ENCODE data around the gene BCL2L13. TPM values are rescaled to one million over a fixed set of nuclear protein-coding genes. Genes with fewer than 3 reads are reported as not detected.
"Not testable (repeated sequence)": the region's sequence is repeated elsewhere in the genome, so short reads cannot be mapped to it uniquely, and the experiment has no call there.

The BCL2L13 gene
- polyA plus RNA-seq, 1 donor from 2014 or later: 41.8 TPM

GRCh38 chr22:17694752-17695151, 56.2 kb downstream of the BCL2L13 start:
- Mint-ChIP-seq H3K36me3 (no peaks in the 10 kb centered on the region), H3K4me3 (no peak overlapping the region), H3K27ac (no peak overlapping the region), H3K4me1 (peaks cover 2 to 4% (median 3%) of the 10 kb centered on the region in 3 donors), H3K27me3 (no peaks in the 10 kb centered on the region), H3K9me3 (no peaks in the 10 kb centered on the region)

GRCh38 chr22:17695986-17696385, 57.4 kb downstream of the BCL2L13 start:
- peaks cover 2 to 4% (median 3%) of the 10 kb centered on the region in 3 donors for H3K4me1 Mint-ChIP-seq
- no peaks in the 10 kb centered on the region for H3K27me3 Mint-ChIP-seq
- no peaks in the 10 kb centered on the region for H3K9me3 Mint-ChIP-seq
- no peaks in the 10 kb centered on the region for H3K36me3 Mint-ChIP-seq
- no peak overlapping the region for H3K4me3 Mint-ChIP-seq
- no peak overlapping the region for H3K27ac Mint-ChIP-seq

DNA sequence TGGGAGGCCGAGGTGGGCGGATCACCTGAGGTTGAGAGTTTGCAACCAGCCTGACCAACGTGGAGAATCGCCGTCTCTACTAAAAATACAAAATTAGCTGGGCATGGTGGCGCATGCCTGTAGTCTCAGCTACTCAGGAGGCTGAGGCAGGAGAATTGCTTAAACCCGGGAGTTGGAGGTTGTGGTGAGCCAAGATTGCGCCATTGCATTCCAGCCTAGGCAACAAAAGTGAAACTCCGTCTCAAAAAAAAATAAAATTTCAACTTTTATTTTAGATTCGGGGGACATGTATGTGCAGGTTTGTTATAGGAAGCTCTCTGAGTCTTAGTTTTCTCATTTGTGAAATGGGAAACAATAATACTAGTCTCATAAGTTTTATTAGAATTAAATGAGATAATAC, 58.6 kb downstream of the BCL2L13 start:
- not testable (repeated sequence) for H3K27ac Mint-ChIP-seq, H3K4me3 Mint-ChIP-seq, H3K9me3 Mint-ChIP-seq, H3K27me3 Mint-ChIP-seq, H3K4me1 Mint-ChIP-seq, H3K36me3 Mint-ChIP-seq

DNA sequence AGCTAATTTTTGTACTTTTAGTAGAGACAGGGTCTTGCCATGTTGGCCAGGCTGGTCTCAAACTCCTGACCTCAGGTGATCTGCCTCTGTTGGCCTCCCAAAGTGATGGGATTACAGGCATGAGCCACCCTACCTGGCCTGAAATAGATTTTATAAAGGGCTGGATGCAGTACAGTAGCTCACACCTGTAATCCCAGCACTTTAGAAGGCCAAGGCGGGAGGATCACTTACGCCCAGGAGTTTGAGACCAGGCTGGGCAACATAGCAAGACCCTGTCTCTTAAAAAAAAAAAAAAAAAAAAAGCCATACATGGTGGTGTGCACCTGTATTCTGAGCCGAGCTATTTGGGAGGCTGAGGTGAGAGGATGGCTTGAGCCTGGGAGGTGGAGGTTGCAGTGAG, 59.7 kb downstream of the BCL2L13 start:
- H3K36me3 Mint-ChIP-seq, H3K27ac Mint-ChIP-seq, H3K4me1 Mint-ChIP-seq, H3K9me3 Mint-ChIP-seq, H3K4me3 Mint-ChIP-seq, H3K27me3 Mint-ChIP-seq: not testable (repeated sequence)

DNA sequence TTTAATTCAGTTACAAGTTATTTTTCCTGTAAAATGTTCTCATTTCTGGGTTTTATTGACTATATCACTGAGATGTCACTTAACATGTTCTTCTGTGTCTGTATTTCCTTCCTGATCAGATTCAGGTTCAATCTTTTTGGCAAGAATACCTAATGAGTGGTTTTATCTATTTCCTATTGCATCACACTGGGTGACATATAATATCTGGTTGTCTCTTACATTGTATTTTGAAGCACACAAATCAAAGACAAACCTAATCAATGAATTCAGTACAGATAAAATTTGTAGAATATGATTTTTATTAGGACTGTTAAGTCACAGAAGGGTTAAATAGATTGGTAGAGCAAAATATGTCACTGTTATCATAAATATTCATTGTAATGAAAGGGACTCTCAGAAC, 60.4 kb downstream of the BCL2L13 start:
- no peaks in the 10 kb centered on the region for H3K36me3 Mint-ChIP-seq
- H3K4me1 Mint-ChIP-seq: peaks cover 0 to 4% (median 0%) of the 10 kb centered on the region in 3 donors
- no peaks in the 10 kb centered on the region for H3K27me3 Mint-ChIP-seq
- H3K9me3 Mint-ChIP-seq: no peaks in the 10 kb centered on the region
- no peak overlapping the region for H3K4me3 Mint-ChIP-seq
- H3K27ac Mint-ChIP-seq: peak overlapping the region in 1 of 3 donors; percentile 54

GRCh38 chr22:17699696-17700340, 61.3 kb downstream of the BCL2L13 start:
- no peaks in the 10 kb centered on the region for H3K36me3 Mint-ChIP-seq
- H3K4me3 Mint-ChIP-seq: no peak overlapping the region
- peaks cover 0 to 4% (median 0%) of the 10 kb centered on the region in 3 donors for H3K4me1 Mint-ChIP-seq
- no peaks in the 10 kb centered on the region for H3K9me3 Mint-ChIP-seq
- no peaks in the 10 kb centered on the region for H3K27me3 Mint-ChIP-seq
- H3K27ac Mint-ChIP-seq: no peak overlapping the region

- peak overlapping the region in 1 of 3 donors; percentile 28 for H3K27ac Mint-ChIP-seq
- no peaks in the 10 kb centered on the region for H3K9me3 Mint-ChIP-seq
- H3K36me3 Mint-ChIP-seq: no peaks in the 10 kb centered on the region
- peaks cover 0 to 4% (median 3%) of the 10 kb centered on the region in 3 donors for H3K4me1 Mint-ChIP-seq
- H3K27me3 Mint-ChIP-seq: no peaks in the 10 kb centered on the region
- H3K4me3 Mint-ChIP-seq: no peak overlapping the region
Observed at GRCh38 chr22:17700778-17701177, 62.2 kb downstream of the BCL2L13 start.

DNA sequence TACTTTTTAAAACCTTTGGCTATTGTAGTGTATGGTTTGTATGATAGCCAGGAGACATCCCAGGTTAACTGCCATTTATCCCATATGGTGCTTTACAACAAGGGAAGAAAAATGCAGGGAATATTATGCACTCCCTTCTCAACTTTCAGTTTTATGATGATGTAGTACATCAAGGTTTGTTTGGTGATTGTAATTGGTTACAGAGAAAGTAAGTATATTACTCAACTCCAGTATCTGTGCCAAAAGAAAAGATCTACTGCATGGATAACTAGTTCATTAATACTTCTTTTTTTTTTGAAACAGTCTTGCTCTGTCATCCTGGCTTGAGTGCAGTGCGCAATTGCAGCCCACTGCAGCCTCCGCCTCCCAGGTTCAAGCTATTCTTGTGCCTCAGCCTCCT, 65.3 kb downstream of the BCL2L13 start:
- H3K9me3 Mint-ChIP-seq: peaks cover 0 to 2% (median 0%) of the 10 kb centered on the region in 3 donors

DNA sequence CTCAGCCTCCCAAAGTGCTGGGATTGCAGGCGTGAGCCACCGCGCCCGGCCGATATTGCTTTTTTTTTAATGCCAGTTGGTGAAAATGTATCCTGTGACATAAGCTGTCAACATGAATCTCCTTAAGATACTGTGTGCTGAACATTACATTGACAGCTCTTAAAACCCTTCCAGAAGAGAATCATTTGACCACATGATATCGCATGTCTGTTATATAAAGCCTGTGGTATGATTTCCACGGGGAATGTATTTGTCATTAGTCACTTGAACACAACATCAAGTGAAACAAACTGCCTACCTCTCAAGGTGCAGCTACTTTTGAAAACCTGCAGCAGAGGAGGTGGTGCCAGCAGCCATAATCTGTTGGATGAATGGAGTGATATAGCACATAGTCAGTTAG, 67.0 kb downstream of the BCL2L13 start:
- Mint-ChIP-seq H3K27ac (peak overlapping the region; percentile 51 to 84 (median 77)), H3K36me3 (peaks cover 4% of the 10 kb centered on the region), H3K27me3 (no peaks in the 10 kb centered on the region), H3K4me3 (no peak overlapping the region), H3K9me3 (peaks cover 0 to 2% (median 0%) of the 10 kb centered on the region in 3 donors), H3K4me1 (peaks cover 7 to 14% (median 13%) of the 10 kb centered on the region in 3 donors)

More for the DNA sequence above, 65.3 kb downstream of the BCL2L13 start:
- H3K27me3 Mint-ChIP-seq: no peaks in the 10 kb centered on the region
- no peak overlapping the region for H3K27ac Mint-ChIP-seq
- no peak overlapping the region for H3K4me3 Mint-ChIP-seq
- H3K4me1 Mint-ChIP-seq: peaks cover 7 to 14% (median 13%) of the 10 kb centered on the region in 3 donors
- peaks cover 2% of the 10 kb centered on the region for H3K36me3 Mint-ChIP-seq

DNA sequence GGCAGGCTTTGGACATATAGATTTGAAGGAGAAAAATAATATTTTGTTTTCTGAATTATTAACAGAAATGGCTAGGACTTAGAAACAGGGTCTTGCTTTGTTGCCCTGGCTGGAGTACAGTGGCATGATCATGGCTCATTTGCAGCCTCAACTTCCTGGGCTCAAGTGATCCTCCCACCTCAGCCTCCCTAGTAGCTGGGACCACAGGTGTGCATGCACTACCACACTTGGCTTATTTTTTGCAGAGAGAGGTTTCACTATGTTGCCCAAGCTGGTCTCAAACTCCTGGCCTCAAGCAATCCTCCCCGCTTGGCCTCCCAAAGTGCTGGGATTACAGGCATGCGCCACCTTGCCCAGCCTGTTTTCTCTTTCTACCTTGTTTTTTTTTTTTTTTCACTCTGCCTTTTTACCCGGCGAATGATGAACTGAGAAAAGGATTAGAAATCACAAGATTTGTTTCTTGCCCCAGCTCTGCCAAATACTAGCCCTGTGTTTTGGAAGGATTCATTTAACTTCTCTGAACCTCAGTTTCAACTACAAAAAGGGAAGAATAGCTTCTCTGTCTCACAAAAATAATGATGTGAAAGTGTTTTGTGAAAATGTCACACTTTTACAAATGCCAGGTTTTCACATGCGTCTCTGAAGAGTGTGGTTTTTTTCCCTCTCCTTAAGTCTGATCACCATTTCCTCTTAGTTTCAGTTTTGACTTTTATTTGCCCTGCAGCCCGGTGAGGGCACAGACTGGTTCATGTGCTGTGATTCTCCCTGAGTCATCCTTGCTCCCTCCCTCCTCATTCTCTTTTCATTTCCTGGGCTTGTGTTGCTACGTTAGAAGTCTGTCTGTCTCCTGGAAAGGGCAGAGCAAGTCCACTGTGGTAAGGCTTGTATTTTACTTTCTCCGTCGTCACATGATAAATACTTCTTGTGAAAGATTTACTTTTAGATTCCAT, 67.7 kb downstream of the BCL2L13 start:
- Mint-ChIP-seq H3K36me3 (peaks cover 4% of the 10 kb centered on the region), H3K4me1 (peaks cover 7 to 14% (median 13%) of the 10 kb centered on the region in 3 donors), H3K4me3 (peak overlapping the region in 3 of 4 donors; percentile 73 to 90 (median 77)), H3K27ac (peak overlapping the region; percentile 51 to 91 (median 84)), H3K27me3 (no peaks in the 10 kb centered on the region), H3K9me3 (peaks cover 0 to 2% (median 0%) of the 10 kb centered on the region in 3 donors)

GRCh38 chr22:17706947-17707346, 68.4 kb downstream of the BCL2L13 start:
- Mint-ChIP-seq H3K4me3 (no peak overlapping the region), H3K36me3 (peaks cover 4% of the 10 kb centered on the region), H3K4me1 (peaks cover 7 to 14% (median 13%) of the 10 kb centered on the region in 3 donors), H3K27ac (peak overlapping the region in 1 of 3 donors; percentile 91), H3K9me3 (peaks cover 0 to 2% (median 0%) of the 10 kb centered on the region in 3 donors), H3K27me3 (no peaks in the 10 kb centered on the region)

GRCh38 chr22:17707526-17707925, 69.0 kb downstream of the BCL2L13 start:
- peaks cover 4% of the 10 kb centered on the region for H3K36me3 Mint-ChIP-seq
- H3K27me3 Mint-ChIP-seq: no peaks in the 10 kb centered on the region
- H3K4me3 Mint-ChIP-seq: no peak overlapping the region
- H3K9me3 Mint-ChIP-seq: peaks cover 0 to 2% (median 0%) of the 10 kb centered on the region in 3 donors
- H3K27ac Mint-ChIP-seq: peak overlapping the region in 1 of 3 donors; percentile 5
- H3K4me1 Mint-ChIP-seq: peaks cover 7 to 14% (median 13%) of the 10 kb centered on the region in 3 donors

DNA sequence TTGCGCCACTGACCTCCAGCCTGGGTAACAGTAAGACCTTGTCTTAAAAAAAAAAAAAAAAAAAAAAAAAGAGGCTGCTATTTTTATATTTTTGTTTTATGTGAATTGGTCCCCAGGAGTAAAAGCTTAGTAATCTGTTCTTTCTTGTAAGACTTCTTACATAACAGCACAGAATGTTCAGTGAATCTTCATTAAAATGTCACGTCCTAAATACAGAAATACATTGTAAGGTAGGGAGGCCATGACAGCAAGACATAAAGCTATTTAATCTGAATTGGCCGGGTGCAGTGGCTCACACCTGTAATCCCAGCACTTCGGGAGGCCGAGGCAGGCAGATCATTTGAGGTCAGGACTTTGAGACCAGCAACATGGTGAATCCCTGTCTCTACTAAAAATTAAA, 71.5 kb downstream of the BCL2L13 start:
- H3K27me3 Mint-ChIP-seq: no peaks in the 10 kb centered on the region
- H3K4me1 Mint-ChIP-seq: peaks cover 7 to 16% (median 14%) of the 10 kb centered on the region in 3 donors
- no peak overlapping the region for H3K4me3 Mint-ChIP-seq
- no peak overlapping the region for H3K27ac Mint-ChIP-seq
- H3K9me3 Mint-ChIP-seq: peaks cover 0 to 2% (median 0%) of the 10 kb centered on the region in 3 donors
- peaks cover 4% of the 10 kb centered on the region for H3K36me3 Mint-ChIP-seq

DNA sequence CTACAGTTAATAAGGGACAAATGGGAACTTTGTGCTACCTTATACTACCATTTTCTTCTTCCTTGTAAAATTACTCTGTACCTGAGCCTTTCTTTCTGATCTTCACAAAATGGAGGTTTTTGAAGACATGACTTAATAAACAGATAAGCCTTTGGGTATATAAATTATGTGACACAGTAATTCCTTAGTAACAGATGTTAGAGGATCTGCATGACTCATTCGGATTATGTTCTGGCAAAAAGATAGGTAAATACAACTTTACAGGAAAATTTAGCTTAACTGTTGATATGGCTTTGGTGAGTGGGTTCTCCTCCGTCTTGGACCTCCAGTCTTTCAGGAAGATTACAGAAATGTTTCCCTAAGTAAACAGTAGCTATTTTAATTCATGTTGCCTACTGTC, 73.9 kb downstream of the BCL2L13 start:
- peaks cover 0 to 3% (median 0%) of the 10 kb centered on the region in 3 donors for H3K4me1 Mint-ChIP-seq
- no peak overlapping the region for H3K4me3 Mint-ChIP-seq
- peaks cover 5% of the 10 kb centered on the region for H3K36me3 Mint-ChIP-seq
- no peaks in the 10 kb centered on the region for H3K27me3 Mint-ChIP-seq
- H3K9me3 Mint-ChIP-seq: no peaks in the 10 kb centered on the region
- no peak overlapping the region for H3K27ac Mint-ChIP-seq

DNA sequence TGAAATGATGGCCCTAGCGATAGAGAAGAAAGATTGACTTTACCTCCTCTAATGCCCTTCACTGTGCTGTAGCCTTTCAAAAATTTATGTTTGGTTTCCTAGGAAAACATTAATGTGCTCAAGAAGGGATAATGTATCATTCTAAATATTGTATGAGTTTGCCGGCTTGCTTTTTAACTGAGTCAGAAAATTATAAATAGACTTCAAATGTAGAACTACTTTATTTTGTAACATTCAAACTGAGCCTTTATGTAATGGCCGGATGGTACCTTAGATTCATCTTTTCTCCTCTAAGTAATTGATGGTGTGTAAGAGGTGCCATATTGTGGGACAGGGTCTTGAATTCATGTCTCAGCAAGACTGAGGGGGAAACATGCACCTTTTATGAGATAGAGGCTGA, 78.0 kb downstream of the BCL2L13 start:
- Mint-ChIP-seq H3K27me3 (no peaks in the 10 kb centered on the region), H3K4me1 (peaks cover 0 to 3% (median 0%) of the 10 kb centered on the region in 3 donors), H3K27ac (no peak overlapping the region), H3K36me3 (peaks cover 4% of the 10 kb centered on the region), H3K4me3 (no peak overlapping the region), H3K9me3 (no peaks in the 10 kb centered on the region)

Measured in IgD-negative memory B cell (primary cell).